ENCODE measurements around the gene IL34. TPM values are rescaled to one million over a fixed set of nuclear protein-coding genes. Genes with fewer than 3 reads are reported as not detected.

IL34 gene
- total and polyA plus RNA-seq, 2 of the 13 experiments (the other 11 are each of a cell fraction or from before 2014, with no cell fraction given) = 1.2 to 1.3 TPM

DNA sequence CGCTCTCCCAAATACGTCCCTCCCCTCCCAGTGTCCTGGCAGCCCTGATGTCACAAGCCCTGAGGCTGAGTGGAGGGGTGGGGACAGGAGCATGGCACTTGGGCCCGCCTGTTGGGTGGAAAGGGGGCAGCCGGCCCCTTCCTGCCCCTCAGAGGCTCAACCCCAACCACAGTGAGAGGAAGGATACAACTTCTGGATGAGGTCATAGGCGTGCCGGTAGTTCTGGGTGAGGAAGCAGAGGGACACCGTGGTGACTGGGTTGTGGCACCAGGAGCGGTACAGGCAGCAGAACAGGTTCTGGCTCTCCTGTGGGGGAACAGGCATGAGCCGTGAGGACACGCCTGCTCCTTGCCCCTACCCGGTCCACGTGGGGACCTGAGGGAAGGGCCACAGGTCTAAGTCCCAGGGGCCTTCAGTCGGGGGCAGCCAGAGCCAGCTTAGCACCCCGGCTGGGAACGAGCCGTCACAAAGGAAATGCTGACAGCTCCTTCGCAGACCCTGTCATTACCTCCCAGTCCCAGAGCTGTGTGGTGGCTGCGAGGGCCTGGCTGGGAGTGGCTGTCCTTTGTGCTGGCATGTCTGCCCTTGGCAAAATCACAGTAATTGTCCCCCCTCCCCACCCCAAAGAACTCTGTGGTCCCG, 50.7 kb downstream of the IL34 start:
- H3K9me3 ChIP-seq (ENCODE audit: low read length) = no peaks in the 10 kb centered on the region
- H3K27me3 ChIP-seq (ENCODE audit: control insufficient read depth in 1 of 2, insufficient read depth in 2 of 2, low read length in 2 of 2) = no peaks in the 10 kb centered on the region
- no peak overlapping the region for H3K4me2 ChIP-seq (ENCODE audit: low read depth, low read length)
- H3K36me3 ChIP-seq (replicated peaks in 1 of 2; ENCODE audit: control insufficient read depth in 1 of 2, insufficient read depth in 2 of 2, low read length in 2 of 2) = peaks cover 8% of the 10 kb centered on the region in 2 experiments; a peak in 2 of 5 replicates
- no peak overlapping the region for H3K9ac ChIP-seq (ENCODE audit: insufficient read depth, low read depth, low read length)
- intact Hi-C loops (cut with micrococcal nuclease; ENCODE audit: unreplicated experiment) (no loop called here), in situ Hi-C loops (cut with HindIII; ENCODE audit: extremely low pct_ligation_motif_present, low pct_unique_long_range_greater_than_20kb) (no loop called here)
- DNase-seq (ENCODE audit: low spot score) (no peak), FAIRE-seq (no peak), ATAC-seq (no peak)
- WGBS (ENCODE audit: low lambda C conversion rate) = 99% methylated on average over 12 of the region's 19 CpGs
- H3K79me2 ChIP-seq (ENCODE audit: insufficient read depth, low read length) = no peaks in the 10 kb centered on the region
- no peaks in the 10 kb centered on the region for H4K20me1 ChIP-seq (ENCODE audit: insufficient read depth, low read length)
- POLR2A ChIA-PET = interaction anchor here (2.0 to 2.3 kb wide), 3 partner anchors 10 to 14 kb away, joined by 8 to 9 read pairs (median 9); no protein-coding TSS in a partner anchor
- CTCF ChIA-PET (ENCODE audit: low intra/inter-chr PET ratio, low total read pairs) = no interaction called here
- no peak overlapping the region for H3K27ac ChIP-seq (ENCODE audit: extremely low read length, insufficient read depth, low read length)
- no peak overlapping the region for H2AFZ ChIP-seq (ENCODE audit: low read length)
- no peak overlapping the region for H3K4me3 ChIP-seq (replicated peaks in 1 of 3; ENCODE audit: insufficient read depth in 1 of 3, low read depth in 2 of 3, low read length in 3 of 3)
- peaks cover 45% of the 10 kb centered on the region for H3K4me1 ChIP-seq (ENCODE audit: insufficient read depth, low read length)
- BruUV-seq (replicated peaks) = no TSS peak
- TF ChIP-seq GABPB1 (CRISPR knock-in tag; IDR thresholded peaks at IDR 0.05) (no peak), ZNF224 (CRISPR knock-in tag; IDR thresholded peaks at IDR 0.05) (no peak), SMC3 (IDR thresholded peaks at IDR 0.05; ENCODE audit: low read length) (no peak), ZFY (CRISPR knock-in tag; IDR thresholded peaks at IDR 0.05) (no peak), TEAD3 (CRISPR knock-in tag; optimal IDR thresholded peaks at IDR 0.05; ENCODE audit: borderline replicate concordance) (no peak)
- TF ChIP-seq, protein P1, sequence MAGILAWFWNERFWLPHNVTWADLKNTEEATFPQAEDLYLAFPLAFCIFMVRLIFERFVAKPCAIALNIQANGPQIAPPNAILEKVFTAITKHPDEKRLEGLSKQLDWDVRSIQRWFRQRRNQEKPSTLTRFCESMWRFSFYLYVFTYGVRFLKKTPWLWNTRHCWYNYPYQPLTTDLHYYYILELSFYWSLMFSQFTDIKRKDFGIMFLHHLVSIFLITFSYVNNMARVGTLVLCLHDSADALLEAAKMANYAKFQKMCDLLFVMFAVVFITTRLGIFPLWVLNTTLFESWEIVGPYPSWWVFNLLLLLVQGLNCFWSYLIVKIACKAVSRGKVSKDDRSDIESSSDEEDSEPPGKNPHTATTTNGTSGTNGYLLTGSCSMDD (CRISPR knock-in tag; IDR thresholded peaks at IDR 0.05) = no peak

DNA sequence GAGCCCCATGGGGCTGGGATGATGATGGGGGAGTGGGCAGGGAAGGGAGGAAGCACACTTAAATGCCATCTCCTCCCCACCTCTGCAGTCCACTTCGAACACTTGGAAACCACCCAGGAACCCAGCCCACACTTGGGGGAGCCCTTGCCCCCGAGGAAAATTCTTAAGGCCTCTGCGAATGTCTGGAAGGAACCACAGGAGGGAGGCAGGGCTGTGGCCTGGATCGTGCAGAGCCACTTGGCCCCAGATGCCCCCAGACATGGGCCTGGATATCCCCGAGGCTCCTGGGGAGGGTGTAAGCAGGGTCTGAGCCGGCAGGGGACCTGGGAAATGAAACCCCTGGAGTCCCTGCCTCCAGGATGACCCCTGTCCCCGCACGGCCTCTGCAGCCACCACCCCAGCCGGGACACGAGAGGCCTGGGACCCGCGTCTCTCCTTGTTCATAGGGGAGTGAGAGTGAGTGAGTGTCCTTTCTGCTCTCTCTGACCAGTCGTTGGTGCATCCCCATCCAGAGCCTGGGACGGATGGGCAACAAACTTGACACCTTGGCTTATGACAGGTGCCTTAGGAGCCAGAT, 51.3 kb downstream of the IL34 start:
- BruUV-seq (replicated peaks) = no TSS peak
- Histone ChIP-seq H2AFZ (ENCODE audit: low read length) (no peak overlapping the region), H3K27ac (ENCODE audit: extremely low read length, insufficient read depth, low read length) (no peak overlapping the region), H3K4me3 (replicated peaks in 1 of 3; ENCODE audit: insufficient read depth in 1 of 3, low read depth in 2 of 3, low read length in 3 of 3) (no peak overlapping the region), H3K79me2 (ENCODE audit: insufficient read depth, low read length) (no peaks in the 10 kb centered on the region), H3K9me3 (ENCODE audit: low read length) (no peaks in the 10 kb centered on the region), H3K4me1 (ENCODE audit: insufficient read depth, low read length) (peaks cover 45% of the 10 kb centered on the region), H3K9ac (ENCODE audit: insufficient read depth, low read depth, low read length) (no peak overlapping the region), H3K4me2 (ENCODE audit: low read depth, low read length) (no peak overlapping the region), H4K20me1 (ENCODE audit: insufficient read depth, low read length) (no peaks in the 10 kb centered on the region), H3K36me3 (replicated peaks in 1 of 2; ENCODE audit: control insufficient read depth in 1 of 2, insufficient read depth in 2 of 2, low read length in 2 of 2) (peaks cover 8% of the 10 kb centered on the region in 2 experiments; a peak in 2 of 5 replicates), H3K27me3 (ENCODE audit: control insufficient read depth in 1 of 2, insufficient read depth in 2 of 2, low read length in 2 of 2) (no peaks in the 10 kb centered on the region)
- DNase-seq (ENCODE audit: low spot score) (no peak), ATAC-seq (no peak), FAIRE-seq (no peak)
- no peak for TF ChIP-seq ZNF354B (CRISPR knock-in tag; IDR thresholded peaks at IDR 0.05)
- TF ChIP-seq IRF2 (CRISPR knock-in tag; IDR thresholded peaks at IDR 0.05) = no peak
- TF ChIP-seq, protein P2, sequence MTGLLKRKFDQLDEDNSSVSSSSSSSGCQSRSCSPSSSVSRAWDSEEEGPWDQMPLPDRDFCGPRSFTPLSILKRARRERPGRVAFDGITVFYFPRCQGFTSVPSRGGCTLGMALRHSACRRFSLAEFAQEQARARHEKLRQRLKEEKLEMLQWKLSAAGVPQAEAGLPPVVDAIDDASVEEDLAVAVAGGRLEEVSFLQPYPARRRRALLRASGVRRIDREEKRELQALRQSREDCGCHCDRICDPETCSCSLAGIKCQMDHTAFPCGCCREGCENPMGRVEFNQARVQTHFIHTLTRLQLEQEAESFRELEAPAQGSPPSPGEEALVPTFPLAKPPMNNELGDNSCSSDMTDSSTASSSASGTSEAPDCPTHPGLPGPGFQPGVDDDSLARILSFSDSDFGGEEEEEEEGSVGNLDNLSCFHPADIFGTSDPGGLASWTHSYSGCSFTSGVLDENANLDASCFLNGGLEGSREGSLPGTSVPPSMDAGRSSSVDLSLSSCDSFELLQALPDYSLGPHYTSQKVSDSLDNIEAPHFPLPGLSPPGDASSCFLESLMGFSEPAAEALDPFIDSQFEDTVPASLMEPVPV (CRISPR knock-in tag; IDR thresholded peaks at IDR 0.05) = no peak
- no peak for TF ChIP-seq GFI1 (CRISPR knock-in tag; IDR thresholded peaks at IDR 0.05; ENCODE audit: borderline replicate concordance)
- no peak for TF ChIP-seq SRSF4 (IDR thresholded peaks at IDR 0.05; ENCODE audit: low read depth, low read length, poor library complexity, severe bottlenecking)
- TF ChIP-seq TAF1 (CRISPR knock-in tag; IDR thresholded peaks at IDR 0.05) = no peak
- in situ Hi-C loops (cut with HindIII; ENCODE audit: extremely low pct_ligation_motif_present, low pct_unique_long_range_greater_than_20kb) = no loop called here
- intact Hi-C loops (cut with micrococcal nuclease; ENCODE audit: unreplicated experiment) = no loop called here
- 97% methylated on average over 10 of the region's 14 CpGs for WGBS (ENCODE audit: low lambda C conversion rate)
- ChIA-PET CTCF (ENCODE audit: low intra/inter-chr PET ratio, low total read pairs) (no interaction called here), POLR2A (no interaction called here)
